ENCODE data around the gene FSD2.

GRCh38 chr15:82767163-82767829 is 38.6 kb downstream of the FSD2 start:
- TF ChIP-seq CTCF (IDR thresholded peaks at IDR 0.05; ENCODE audit: low read length) (no peak), EZH2 (IDR thresholded peaks at IDR 0.05; ENCODE audit: borderline replicate concordance, low read length) (no peak)
